HG02884 (cell line): ENCODE results near the gene CUL1.

ENCODE experiments used
- ATAC-seq: cut with Tn5 transposase; IDR thresholded peaks from one replicate; pipeline ENCODE4 v1.9.1; 2021; ENCODE audit warnings: mild to moderate bottlenecking, moderate library complexity; ENCODE audit not compliant: unreplicated experiment

CUL1 gene

GRCh38 chr7:148754912-148755311 is 56.2 kb downstream of the CUL1 start:
- no peak for ATAC-seq

DNA sequence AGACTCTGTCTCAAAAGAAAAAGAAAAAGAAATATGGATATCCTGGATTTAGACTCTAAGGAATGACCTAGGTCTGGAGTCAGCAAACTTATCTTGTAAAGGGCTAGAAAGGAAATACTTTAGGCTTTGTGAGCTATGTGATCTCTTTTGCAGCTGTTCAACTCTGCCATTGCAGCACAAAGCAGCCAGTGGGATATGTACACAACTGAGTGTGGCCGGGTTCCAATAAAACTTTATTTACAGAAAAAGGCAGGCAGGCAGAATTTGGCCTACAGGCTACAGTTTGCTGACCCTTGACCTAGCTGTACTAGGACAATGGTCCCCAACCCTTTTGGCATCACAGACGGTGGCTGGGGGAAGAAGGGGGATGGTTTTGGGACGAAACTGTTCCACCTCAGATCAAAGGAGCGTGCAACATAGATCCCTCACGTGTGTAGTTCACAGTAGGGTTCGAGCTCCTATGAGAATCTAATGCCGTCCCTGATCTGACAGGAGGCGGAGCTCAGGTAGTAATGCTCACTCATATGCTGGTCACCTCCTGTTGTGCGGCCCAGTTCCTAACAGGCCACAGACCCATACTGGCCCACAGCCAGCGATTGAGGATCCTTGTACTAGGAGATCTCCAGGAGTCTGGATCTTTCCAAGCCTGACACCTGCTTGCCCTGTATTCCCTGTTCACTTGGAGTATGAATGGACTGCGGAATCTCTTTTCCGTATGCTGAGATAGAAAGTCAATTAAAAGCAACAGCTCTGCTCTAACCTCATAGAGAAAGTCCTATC is 63.0 kb downstream of the CUL1 start:
- ATAC-seq = no peak

GRCh38 chr7:148763622-148764021 is 64.9 kb downstream of the CUL1 start:
- no peak for ATAC-seq

- no peak for ATAC-seq
Measured at GRCh38 chr7:148770004-148770403, 71.3 kb downstream of the CUL1 start.

DNA sequence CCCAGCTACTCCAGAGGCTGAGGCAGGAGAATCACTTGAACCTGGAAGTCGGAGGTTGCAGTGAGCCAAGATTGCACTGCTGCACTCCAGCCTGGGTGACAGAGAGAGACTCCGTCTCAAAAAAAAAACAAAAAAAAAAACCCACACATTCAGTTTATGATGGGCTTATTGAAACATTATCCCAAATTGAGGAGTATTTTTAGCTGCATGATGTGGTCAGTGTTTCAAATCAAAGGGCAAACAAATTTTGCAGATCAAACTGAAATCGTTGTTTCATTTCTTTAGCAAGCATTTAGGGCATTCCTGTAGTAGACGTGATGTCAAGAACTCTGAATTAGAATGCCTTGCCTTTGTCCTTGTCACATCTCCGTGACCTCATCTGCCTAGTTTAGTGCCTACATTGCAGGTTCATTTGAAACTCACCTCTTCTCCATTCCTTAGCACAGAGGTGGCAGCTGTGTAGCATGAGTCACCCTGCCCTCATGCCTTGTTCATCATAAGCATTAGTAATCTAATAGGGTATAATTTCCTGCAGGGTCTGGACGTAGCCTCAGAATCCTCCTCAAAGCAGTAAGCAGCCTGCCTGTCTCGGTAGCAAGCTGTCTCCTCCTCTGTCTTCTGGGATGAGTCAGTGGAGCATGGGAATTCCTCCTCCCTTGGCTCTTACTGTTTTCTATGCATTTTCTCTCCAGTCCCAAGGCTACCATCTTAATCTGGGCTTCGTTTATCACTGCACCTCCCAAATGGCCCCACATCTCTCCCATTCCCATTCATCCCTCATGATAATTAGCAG is 73.8 kb downstream of the CUL1 start:
- no peak for ATAC-seq

DNA sequence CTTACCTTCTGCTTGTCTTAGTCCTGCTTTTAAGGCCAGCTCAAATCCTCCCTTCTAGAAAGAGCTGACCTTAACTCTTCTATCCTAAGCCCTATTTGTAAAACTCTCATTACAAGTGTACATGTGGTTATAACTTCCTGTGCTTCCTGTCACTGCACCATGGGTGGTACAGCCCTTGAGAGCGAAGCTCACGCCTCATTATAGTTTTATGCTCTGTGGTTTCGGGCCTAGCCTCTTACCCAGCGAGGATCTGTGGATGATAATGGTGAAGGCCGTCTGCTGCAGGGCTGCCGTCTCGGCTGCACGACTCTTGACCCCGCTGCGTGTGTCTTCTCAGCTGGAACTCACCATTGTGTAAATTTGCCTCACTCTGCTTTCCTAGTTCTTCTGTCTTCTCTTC is 74.6 kb downstream of the CUL1 start:
- peak; percentile 84 for ATAC-seq

DNA sequence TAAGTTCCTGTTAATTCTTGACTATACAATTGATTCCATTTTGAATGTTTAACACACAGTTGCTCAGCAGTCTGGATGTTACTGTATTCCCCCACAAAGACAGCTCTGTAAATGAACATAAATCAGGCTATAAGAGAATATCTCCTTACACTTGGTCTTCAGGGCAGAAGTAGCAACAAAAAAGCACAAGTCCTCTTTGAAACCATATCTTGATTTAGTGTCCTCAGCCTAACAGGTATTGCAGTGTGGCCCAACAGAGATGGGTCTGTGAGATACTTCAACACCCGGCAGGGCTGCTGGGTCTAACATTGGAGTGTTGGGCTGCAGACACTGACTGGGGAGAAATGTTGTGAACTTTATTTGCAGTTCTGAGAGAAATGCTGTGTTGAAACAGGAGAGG is 75.8 kb downstream of the CUL1 start:
- no peak for ATAC-seq

GRCh38 chr7:148782757-148783456 is 84.2 kb downstream of the CUL1 start:
- ATAC-seq = no peak

DNA sequence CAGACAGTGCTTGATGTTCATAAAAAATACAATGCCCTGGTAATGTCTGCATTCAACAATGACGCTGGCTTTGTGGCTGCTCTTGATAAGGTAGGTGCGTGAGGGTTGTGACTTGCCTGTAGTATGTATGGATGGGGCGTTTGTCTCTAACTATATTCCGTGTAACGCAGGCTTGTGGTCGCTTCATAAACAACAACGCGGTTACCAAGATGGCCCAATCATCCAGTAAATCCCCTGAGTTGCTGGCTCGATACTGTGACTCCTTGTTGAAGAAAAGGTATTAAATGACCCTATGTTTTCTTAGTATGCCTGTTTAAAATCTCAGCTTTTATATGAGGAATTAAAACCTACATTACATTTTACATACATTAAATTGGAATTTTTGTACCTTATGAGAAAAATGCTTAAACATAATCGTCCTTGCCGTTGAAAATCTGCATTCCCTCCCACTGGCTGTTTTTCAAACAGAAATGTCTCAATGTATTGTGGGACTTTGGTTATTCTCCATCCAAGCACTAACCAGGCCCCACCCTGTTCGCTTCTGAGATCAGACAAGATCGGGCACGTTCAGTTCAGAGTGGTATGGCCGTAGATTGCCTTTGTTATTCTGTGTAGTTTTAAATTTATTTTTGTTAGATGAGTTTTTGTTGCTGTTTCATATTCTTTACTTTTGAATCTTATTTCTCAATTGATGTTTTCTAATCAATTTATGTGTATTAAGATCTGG is 85.3 kb downstream of the CUL1 start:
- ATAC-seq = no peak

DNA sequence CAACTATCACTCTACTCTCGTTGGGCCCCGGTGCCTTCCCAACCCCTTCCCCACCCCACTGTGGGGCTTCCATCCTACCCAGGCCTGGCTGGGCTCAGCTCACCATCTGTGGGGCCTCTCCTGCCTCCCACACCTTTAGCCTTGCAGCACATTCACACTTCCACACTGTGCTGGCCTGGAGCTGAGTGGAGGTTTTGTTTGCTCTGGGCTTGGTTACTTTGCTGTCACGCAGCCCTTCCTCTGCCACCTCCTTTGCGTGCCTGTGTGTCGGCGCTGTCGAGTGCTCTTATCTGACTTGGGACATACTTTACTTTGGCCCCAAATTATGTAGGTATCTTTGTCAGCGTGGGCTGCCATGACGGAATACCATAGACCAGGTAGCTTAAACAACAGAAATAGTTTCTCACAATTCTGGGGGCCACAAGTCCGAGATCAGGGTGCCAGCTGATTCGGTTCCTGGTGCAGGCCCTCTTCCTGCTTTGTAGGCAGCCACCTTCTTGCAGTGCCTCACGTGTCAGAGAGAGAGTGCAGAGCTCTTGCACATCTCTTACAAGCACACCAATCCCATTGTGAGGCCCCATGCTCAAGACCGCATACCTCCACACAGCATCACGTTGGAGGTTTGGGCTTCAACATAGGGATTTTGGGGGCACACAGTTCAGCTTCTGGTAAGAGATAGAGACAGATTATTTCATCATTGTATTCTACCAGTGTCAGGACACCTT is 89.0 kb downstream of the CUL1 start:
- no peak for ATAC-seq

GRCh38 chr7:148789220-148789619 is 90.5 kb downstream of the CUL1 start:
- ATAC-seq = no peak

DNA sequence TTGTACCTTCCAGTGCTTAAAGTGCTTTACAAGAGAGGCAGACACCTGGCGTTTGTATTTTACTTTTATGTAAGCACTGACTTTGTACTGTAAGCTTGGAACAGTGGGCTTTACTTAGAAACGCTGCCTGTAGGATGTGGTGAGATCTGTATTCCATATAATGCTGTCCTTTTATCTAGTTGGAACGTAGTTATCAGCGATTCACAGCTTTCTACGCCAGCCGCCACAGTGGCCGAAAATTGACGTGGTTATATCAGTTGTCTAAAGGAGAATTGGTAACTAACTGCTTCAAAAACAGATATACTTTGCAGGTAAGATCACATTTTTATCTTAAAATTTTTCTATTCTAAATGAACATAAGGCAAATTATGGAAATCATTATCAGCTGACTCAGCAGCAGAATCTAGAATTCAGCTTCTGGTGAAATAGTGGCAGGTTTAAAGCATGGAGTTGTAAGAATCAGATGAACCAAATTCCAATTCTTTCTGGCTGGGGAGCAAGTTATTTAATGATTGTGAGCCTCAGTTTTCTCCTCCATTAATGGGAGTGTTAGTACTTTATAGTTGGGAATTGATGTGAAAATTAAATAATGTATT is 91.5 kb downstream of the CUL1 start:
- ATAC-seq = no peak

DNA sequence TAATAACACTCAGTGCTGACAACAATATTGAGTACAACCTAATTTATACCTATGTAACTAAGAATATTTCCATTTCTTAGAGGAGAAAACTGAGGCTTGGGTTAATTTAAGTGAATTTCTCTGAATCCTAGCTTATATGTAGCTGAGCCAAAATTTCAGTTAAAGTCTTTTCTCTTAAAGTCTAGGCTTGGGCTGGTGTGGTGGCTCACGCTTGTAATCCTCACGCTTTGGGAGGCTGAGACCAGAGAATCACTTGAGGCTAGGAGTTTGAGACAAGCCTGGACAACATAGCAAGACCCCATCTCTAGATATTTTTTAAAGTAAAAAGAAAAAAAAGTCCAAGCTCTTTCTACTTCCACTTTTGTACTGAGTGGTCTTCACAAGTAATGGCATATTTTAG is 92.1 kb downstream of the CUL1 start:
- ATAC-seq = no peak

- ATAC-seq = no peak
Measured at GRCh38 chr7:148791546-148791945, 92.8 kb downstream of the CUL1 start.

- ATAC-seq = no peak
Measured at GRCh38 chr7:148793590-148793989, 94.9 kb downstream of the CUL1 start.

- no peak for ATAC-seq
Measured at GRCh38 chr7:148794476-148794875, 95.8 kb downstream of the CUL1 start.

GRCh38 chr7:148796841-148797240 is 98.1 kb downstream of the CUL1 start:
- no peak for ATAC-seq

GRCh38 chr7:148799893-148800555 is 101.3 kb downstream of the CUL1 start:
- no peak for ATAC-seq

DNA sequence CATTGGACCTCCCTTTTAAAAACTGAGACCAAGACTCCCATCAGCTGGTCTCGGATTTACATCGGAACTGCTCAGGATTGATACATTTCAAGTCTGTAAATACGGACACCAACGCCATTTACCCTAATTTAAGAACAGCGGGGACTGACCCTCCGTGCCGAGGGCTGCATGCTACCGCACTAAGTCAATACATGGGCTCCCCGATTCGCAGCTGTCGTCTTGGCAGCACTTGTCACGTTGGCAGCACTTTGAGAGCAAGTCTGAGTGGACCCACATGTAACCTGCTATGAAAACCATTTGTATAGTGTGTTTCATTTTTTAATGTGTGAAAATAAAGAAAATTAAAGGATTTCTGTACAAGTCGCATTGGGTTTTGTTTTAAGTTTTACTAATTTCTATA is 102.0 kb downstream of the CUL1 start:
- no peak for ATAC-seq

- ATAC-seq = no peak
Measured at GRCh38 chr7:148802101-148802493, 103.4 kb downstream of the CUL1 start.
